IMR-90 (cell line): Measurements from ENCODE around the gene SPATA32. TPM values are rescaled to one million over a fixed set of nuclear protein-coding genes. Genes with fewer than 3 reads are reported as not detected.

ENCODE experiments used
- ATAC-seq: fragments of 200-7000 bp; cut with Tn5 transposase; 2 replicates; pipeline ENCODE4 v1.9.1; 2020; ENCODE audit warnings: low read depth, mild to moderate bottlenecking, moderate library complexity
- BruUV-seq: library from RNA; stranded (reverse); fragments of 400-500 nt; replicated peaks from 2 replicates; lab custom pipeline; 2021; lab: Mats Ljungman, UMichigan
- CTCF ChIA-PET: fragments of 300-600 bp; formaldehyde crosslinking; extraction: SDS; loops from one replicate; lab custom pipeline; 2021; ENCODE audit warnings: antibody characterized with exemption; lab: Yijun Ruan, JAX
- POLR2A ChIA-PET: fragments of 300-600 bp; sonication (Branson Sonifier 250); formaldehyde crosslinking; loops from one replicate; lab custom pipeline; 2022; ENCODE audit warnings: antibody characterized with exemption; ENCODE audit not compliant: unreplicated experiment; lab: Charles Lee
- DNase-seq: peaks from one replicate; pipeline ENCODE4 v3.0.0; 2013
- H2AFZ ChIP-seq: replicated peaks from 2 replicates; pipeline ENCODE3; 2013; ENCODE audit warnings: low read length, mild to moderate bottlenecking; ENCODE audit not compliant: poor library complexity
- H2AK5ac ChIP-seq: 2 replicates; pipeline ENCODE4 v1.6.1; 2013; ENCODE audit warnings: low read depth, low read length, inconsistent platforms
- H2AK9ac ChIP-seq: replicated peaks from 2 replicates; pipeline ENCODE3; 2013; ENCODE audit warnings: mild to moderate bottlenecking, low read depth, low read length, moderate library complexity; ENCODE audit not compliant: poor library complexity
- H2BK120ac ChIP-seq: 2 replicates; pipeline ENCODE4 v1.6.1; 2013; ENCODE audit warnings: low read depth, low read length, inconsistent platforms
- H2BK15ac ChIP-seq: 3 replicates; pipeline ENCODE4 v1.6.1; 2013; ENCODE audit warnings: low read depth, low read length, inconsistent platforms
- H2BK20ac ChIP-seq: 2 replicates; pipeline ENCODE4 v1.6.1; 2013; ENCODE audit warnings: low read depth, mild to moderate bottlenecking, inconsistent platforms, low read length, moderate library complexity
- H2BK5ac ChIP-seq: 2 replicates; pipeline ENCODE4 v1.6.1; 2013; ENCODE audit warnings: mild to moderate bottlenecking, low read depth, low read length, inconsistent platforms; ENCODE audit not compliant: poor library complexity, severe bottlenecking
- H3K14ac ChIP-seq: replicated peaks from 2 replicates; pipeline ENCODE4 v1.6.1; 2013; ENCODE audit warnings: low read depth, low read length, inconsistent platforms
- H3K18ac ChIP-seq: 2 replicates; pipeline ENCODE4 v1.6.1; 2013; ENCODE audit warnings: low read depth, low read length, control low read depth
- H3K23ac ChIP-seq: 2 replicates; pipeline ENCODE4 v1.6.1; 2013; ENCODE audit warnings: low read depth, low read length, inconsistent platforms
- H3K27ac ChIP-seq: 2 replicates; pipeline ENCODE4 v1.5.1; 2013; ENCODE audit warnings: mild to moderate bottlenecking, control low read depth, low read length; ENCODE audit not compliant: insufficient read depth
- H3K27me3 ChIP-seq: 2 replicates; pipeline ENCODE4 v1.6.1; 2013; ENCODE audit warnings: low read length; ENCODE audit not compliant: control insufficient read depth, insufficient read depth
- H3K36me3 ChIP-seq: 2 replicates; pipeline ENCODE4 v1.6.1; 2013; ENCODE audit warnings: low read length, mixed read lengths; ENCODE audit not compliant: control insufficient read depth, insufficient read depth
- H3K4ac ChIP-seq: 2 replicates; pipeline ENCODE4 v1.6.1; 2013; ENCODE audit warnings: low read depth, low read length, inconsistent platforms
- H3K4me1 ChIP-seq: 2 replicates; pipeline ENCODE4 v1.6.1; 2013; ENCODE audit warnings: low read length, mixed read lengths; ENCODE audit not compliant: control insufficient read depth, insufficient read depth
- H3K4me2 ChIP-seq: 2 replicates; pipeline ENCODE4 v1.6.1; 2013; ENCODE audit warnings: low read depth, mild to moderate bottlenecking, control low read depth, low read length, moderate library complexity
- H3K4me3 ChIP-seq: 2 replicates; pipeline ENCODE4 v1.5.1; 2013; ENCODE audit warnings: low read depth, mild to moderate bottlenecking, control low read depth, low read length, moderate library complexity; ENCODE audit not compliant: insufficient read depth
- H3K56ac ChIP-seq: 2 replicates; pipeline ENCODE4 v1.6.1; 2013; ENCODE audit warnings: low read length, inconsistent platforms; ENCODE audit not compliant: insufficient read depth; ENCODE audit errors: extremely low read depth
- H3K79me1 ChIP-seq, 2 experiments: 2 replicates each; pipeline ENCODE4 v1.6.1; 2013; ENCODE audit warnings: low read length in 2 of 2, inconsistent platforms in 1 of 2, low read depth in 1 of 2
- H3K9ac ChIP-seq: 2 replicates; pipeline ENCODE4 v1.6.1; 2013; ENCODE audit warnings: low read depth, low read length, control low read depth
- H3K9me1 ChIP-seq: 2 replicates; pipeline ENCODE4 v1.6.1; 2013; ENCODE audit warnings: low read length, inconsistent platforms; ENCODE audit not compliant: insufficient read depth
- H3K9me3 ChIP-seq: 2 replicates; pipeline ENCODE4 v1.6.1; 2013; ENCODE audit warnings: low read length; ENCODE audit not compliant: control insufficient read depth, insufficient read depth
- H4K20me1 ChIP-seq: 2 replicates; pipeline ENCODE4 v1.6.1; 2013; ENCODE audit warnings: low read length, inconsistent platforms; ENCODE audit not compliant: insufficient read depth
- H4K5ac ChIP-seq: 2 replicates; pipeline ENCODE4 v1.6.1; 2013; ENCODE audit warnings: mild to moderate bottlenecking, low read depth, low read length, control low read depth
- H4K8ac ChIP-seq, 2 experiments: 2 replicates each; pipeline ENCODE4 v1.6.1; 2013; ENCODE audit warnings: low read depth in 2 of 2, low read length in 2 of 2, control low read depth in 1 of 2, inconsistent platforms in 1 of 2
- H4K91ac ChIP-seq: 2 replicates; pipeline ENCODE4 v1.6.1; 2013; ENCODE audit warnings: low read depth, low read length, inconsistent platforms; ENCODE audit not compliant: insufficient read depth
- CTCF ChIP-seq: conservative IDR thresholded peaks from 2 replicates; pipeline ENCODE4 v1.5.1; 2012; ENCODE audit warnings: mild to moderate bottlenecking, low read depth, low read length, improper control_type of control experiment
- POLR2A ChIP-seq: IDR thresholded peaks from 2 replicates; pipeline ENCODE4 v1.6.1; 2012; ENCODE audit warnings: mild to moderate bottlenecking, low read depth, low read length
- WGBS, 2 experiments: methylation state at CpG; one replicate each; pipeline versions ENCODE4 v1.1.5 to v1.1.7; 2013; ENCODE audit warnings: missing lambda C conversion rate in 2 of 2; ENCODE audit not compliant: insufficient read length in 1 of 2; ENCODE audit errors: extremely low coverage in 2 of 2; 5-methylcytosine and 5-hydroxymethylcytosine counted together
- dilution Hi-C: fragments of 300-500 bp; cut with HindIII; formaldehyde crosslinking; loops from one replicate; pipeline ENCODE4 v1.14.3; 2018; ENCODE audit warnings: low sequenced_read_pairs; ENCODE audit not compliant: unreplicated experiment
- in situ Hi-C: fragments of 300-500 bp; cut with MboI; formaldehyde crosslinking; loops from 3 replicates; pipeline ENCODE4 v1.14.3; 2019; ENCODE audit warnings: low sequenced_read_pairs, inconsistent platforms, mixed read lengths
- intact Hi-C: fragments of 100-400 bp; cut with micrococcal nuclease; formaldehyde crosslinking; loops from 2 replicates; pipeline ENCODE4 v1.10.0; 2022
- polyA plus RNA-seq, 3 experiments: library from polyadenylated mRNA; depleted of rRNA; stranded (reverse); fragments of >200 nt; gene quantifications; 2 replicates each; pipeline ENCODE4 v1.2.3, GENCODE V29; 2012; ENCODE audit warnings: low replicate concordance in 1 of 3
- total RNA-seq: library from RNA; depleted of rRNA; stranded (reverse); fragments of >200 nt; gene quantifications from 2 replicates; pipeline ENCODE4 v1.2.3, GENCODE V29; 2012

Gene SPATA32
- total and polyA plus RNA-seq, 2 of the 4 experiments (the other 2 are of a cell fraction): 0.18 TPM; not detected in 1

- Histone ChIP-seq H3K9ac (no peak overlapping the region), H3K4ac (no peak overlapping the region), H4K20me1 (no peaks in the 10 kb centered on the region), H3K9me3 (no peaks in the 10 kb centered on the region), H4K91ac (no peak overlapping the region; the same call in 1 of the 2 replicates), H3K14ac (no peak overlapping the region), H3K27me3 (no peaks in the 10 kb centered on the region), H2BK20ac (no peak overlapping the region), H4K8ac (no peak overlapping the region), H3K56ac (no peak overlapping the region), H3K27ac (no peak overlapping the region), H2AK5ac (peak overlapping the region; percentile 14), H2BK120ac (no peak overlapping the region; the same call in 1 of the 2 replicates), H3K4me3 (no peak overlapping the region), H2BK5ac (no peak overlapping the region), H3K23ac (no peak overlapping the region), H2AFZ (no peak overlapping the region), H4K5ac (no peak overlapping the region; the same call in 1 of the 2 replicates), H3K36me3 (no peaks in the 10 kb centered on the region), H2AK9ac (peak overlapping the region; percentile 71), H3K9me1 (peaks cover 24% of the 10 kb centered on the region), H3K79me1 (peaks cover 0 to 24% of the 10 kb centered on the region in 2 experiments; a peak in 3 of 4 replicates), H3K18ac (no peak overlapping the region), H3K4me1 (peaks cover 37% of the 10 kb centered on the region), H3K4me2 (no peak overlapping the region), H2BK15ac (no peak overlapping the region)
- CTCF ChIA-PET: interaction anchor here (0.8 to 1.3 kb wide), 2 partner anchors 12 kb away, joined by 3 read pairs; no protein-coding TSS in a partner anchor
- 77% methylated on average over 9 of the region's 19 CpGs; no CpG with 5 or more reads in 1 of the 2 experiments for WGBS, 2 experiments
- intact Hi-C loops (no loop called here), dilution Hi-C loops (no loop called here), in situ Hi-C loops (no loop called here)
- BruUV-seq: no TSS peak
- ATAC-seq (no peak), DNase-seq (no peak)
- TF ChIP-seq CTCF: peak; percentile 29
- TF ChIP-seq POLR2A: no peak
- POLR2A ChIA-PET: no interaction called here
Measured at GRCh38 chr17:45231481-45232116, 30.3 kb downstream of the SPATA32 start.
